ENCODE data around the gene PROM1. TPM values are rescaled to one million over a fixed set of nuclear protein-coding genes. Genes with fewer than 3 reads are reported as not detected.

The PROM1 gene
- total and polyA plus RNA-seq, 2 of the 4 experiments (the other 2 are of a cell fraction) = not detected

GRCh38 chr4:16126714-16127113 lies 42.9 kb upstream of the PROM1 start:
- Histone ChIP-seq H3K79me1 (ENCODE audit: low read depth in 1 of 2, low read length in 2 of 2) (no peaks in the 10 kb centered on the region), H4K91ac (ENCODE audit: insufficient read depth, low read depth, low read length) (no peak overlapping the region), H4K5ac (ENCODE audit: low read depth, low read length) (no peak overlapping the region), H3K9me3 (ENCODE audit: control insufficient read depth, insufficient read depth, low read length) (no peaks in the 10 kb centered on the region), H2AFZ (replicated peaks; ENCODE audit: low read length, poor library complexity) (no peak overlapping the region), H2AK9ac (replicated peaks; ENCODE audit: low read depth, low read length, poor library complexity) (no peak overlapping the region), H2BK5ac (ENCODE audit: low read depth, low read length, poor library complexity, severe bottlenecking) (no peak overlapping the region), H3K36me3 (ENCODE audit: control insufficient read depth, insufficient read depth, low read length) (no peaks in the 10 kb centered on the region), H3K23ac (ENCODE audit: low read depth, low read length) (no peak overlapping the region), H3K4me3 (ENCODE audit: insufficient read depth, low read depth, low read length) (no peak overlapping the region), H3K4me2 (ENCODE audit: low read depth, low read length) (no peak overlapping the region), H3K4ac (ENCODE audit: low read depth, low read length) (no peak overlapping the region), H4K20me1 (ENCODE audit: insufficient read depth, low read length) (no peaks in the 10 kb centered on the region), H3K27ac (ENCODE audit: insufficient read depth, low read length) (no peak overlapping the region), H4K8ac (ENCODE audit: low read depth in 2 of 2, low read length in 2 of 2) (no peak overlapping the region), H3K18ac (ENCODE audit: low read depth, low read length) (no peak overlapping the region), H3K9me1 (ENCODE audit: insufficient read depth, low read length) (no peaks in the 10 kb centered on the region), H3K56ac (ENCODE audit: extremely low read depth, insufficient read depth, low read length) (no peak overlapping the region), H2BK20ac (ENCODE audit: low read depth, low read length) (no peak overlapping the region), H2BK120ac (ENCODE audit: low read depth, low read length) (no peak overlapping the region), H2AK5ac (ENCODE audit: low read depth, low read length) (no peak overlapping the region), H3K14ac (replicated peaks; ENCODE audit: low read depth, low read length) (no peak overlapping the region), H3K9ac (ENCODE audit: low read depth, low read length) (no peak overlapping the region), H3K27me3 (ENCODE audit: control insufficient read depth, insufficient read depth, low read length) (peaks cover 37% of the 10 kb centered on the region), H3K4me1 (ENCODE audit: control insufficient read depth, insufficient read depth, low read length) (no peaks in the 10 kb centered on the region), H2BK15ac (ENCODE audit: low read depth, low read length) (no peak overlapping the region)
- in situ Hi-C loops (cut with MboI; ENCODE audit: low sequenced_read_pairs) = no loop called here
- BruUV-seq (replicated peaks) = no TSS peak
- DNase-seq (no peak), ATAC-seq (ENCODE audit: low read depth) (no peak)
- intact Hi-C loops (cut with micrococcal nuclease) = no loop called here
- dilution Hi-C loops (cut with HindIII; ENCODE audit: low sequenced_read_pairs, unreplicated experiment) = no loop called here
- POLR2A ChIA-PET (ENCODE audit: unreplicated experiment) = no interaction called here
- no peak for TF ChIP-seq CEBPB (IDR thresholded peaks at IDR 0.05; ENCODE audit: low read depth, low read length)
- TF ChIP-seq BHLHE40 (IDR thresholded peaks at IDR 0.05; ENCODE audit: low read depth, low read length) = no peak
- TF ChIP-seq USF2 (IDR thresholded peaks at IDR 0.05; ENCODE audit: low read depth, low read length) = no peak
- TF ChIP-seq NFE2L2 (IDR thresholded peaks at IDR 0.05; ENCODE audit: low read depth, low read length) = no peak
- no peak for TF ChIP-seq CHD1 (IDR thresholded peaks at IDR 0.05; ENCODE audit: low read depth, low read length)
- CTCF ChIA-PET = no interaction called here
- WGBS, 2 experiments (ENCODE audit: extremely low coverage in 2 of 2, insufficient read length in 1 of 2) = no CpG with 5 or more reads among the region's 1 CpG
